ENCODE data around the gene DOCK2. TPM values are rescaled to one million over a fixed set of nuclear protein-coding genes. Genes with fewer than 3 reads are reported as not detected.
A peak's percentile ranks its signal among the peaks of the same experiment; 100 is the strongest.

Gene DOCK2
- total RNA-seq, 1 experiment from 2014 or later = 1.4 TPM

DNA sequence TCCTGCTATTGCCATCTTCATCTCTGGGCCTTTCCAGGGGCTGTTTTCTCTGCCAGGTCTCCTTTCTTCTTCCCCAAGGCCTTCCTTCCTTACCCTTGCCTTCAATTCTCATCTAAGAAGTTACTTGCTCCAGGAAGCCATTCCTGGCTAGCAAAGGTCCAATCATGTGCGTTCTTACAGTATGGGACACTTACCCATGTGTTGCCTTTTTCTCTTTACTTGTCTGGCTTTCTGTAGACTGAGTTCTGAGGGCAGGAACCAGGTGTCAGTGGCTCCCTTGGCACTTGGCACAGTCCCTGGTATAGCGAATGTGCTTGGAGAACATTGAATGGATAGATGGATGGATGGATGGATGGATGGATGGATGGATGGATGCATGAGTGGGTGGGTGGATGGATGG is 478.9 kb downstream of the DOCK2 start:
- Histone ChIP-seq H3K27me3 (ENCODE audit: control insufficient read depth, insufficient read depth, low read length) (no peaks in the 10 kb centered on the region), H3K4me1 (ENCODE audit: control insufficient read depth, insufficient read depth, low read length) (peaks cover 13% of the 10 kb centered on the region), H3K36me3 (ENCODE audit: control insufficient read depth, insufficient read depth, low read length) (no peaks in the 10 kb centered on the region), H3K27ac (ENCODE audit: low read length) (peak overlapping the region; percentile 12; the same call in 1 of the 2 replicates), H3K4me3 (ENCODE audit: low read depth in 2 of 2, low read length in 2 of 2) (no peak overlapping the region), H3K9me3 (ENCODE audit: control insufficient read depth, insufficient read depth, low read depth, low read length) (no peaks in the 10 kb centered on the region)
- DNase-seq (ENCODE audit: low read depth, low spot score) (no peak), ATAC-seq (no peak)
- ChIA-PET POLR2A (no interaction called here), CTCF (no interaction called here)
- intact Hi-C loops (cut with micrococcal nuclease; ENCODE audit: unreplicated experiment) = no loop called here
- in situ Hi-C loops (cut with HindIII; ENCODE audit: low pct_unique_long_range_greater_than_20kb, low sequenced_read_pairs) = no loop called here
- no TSS peak for BruUV-seq (replicated peaks)
- TF ChIP-seq, protein P1, sequence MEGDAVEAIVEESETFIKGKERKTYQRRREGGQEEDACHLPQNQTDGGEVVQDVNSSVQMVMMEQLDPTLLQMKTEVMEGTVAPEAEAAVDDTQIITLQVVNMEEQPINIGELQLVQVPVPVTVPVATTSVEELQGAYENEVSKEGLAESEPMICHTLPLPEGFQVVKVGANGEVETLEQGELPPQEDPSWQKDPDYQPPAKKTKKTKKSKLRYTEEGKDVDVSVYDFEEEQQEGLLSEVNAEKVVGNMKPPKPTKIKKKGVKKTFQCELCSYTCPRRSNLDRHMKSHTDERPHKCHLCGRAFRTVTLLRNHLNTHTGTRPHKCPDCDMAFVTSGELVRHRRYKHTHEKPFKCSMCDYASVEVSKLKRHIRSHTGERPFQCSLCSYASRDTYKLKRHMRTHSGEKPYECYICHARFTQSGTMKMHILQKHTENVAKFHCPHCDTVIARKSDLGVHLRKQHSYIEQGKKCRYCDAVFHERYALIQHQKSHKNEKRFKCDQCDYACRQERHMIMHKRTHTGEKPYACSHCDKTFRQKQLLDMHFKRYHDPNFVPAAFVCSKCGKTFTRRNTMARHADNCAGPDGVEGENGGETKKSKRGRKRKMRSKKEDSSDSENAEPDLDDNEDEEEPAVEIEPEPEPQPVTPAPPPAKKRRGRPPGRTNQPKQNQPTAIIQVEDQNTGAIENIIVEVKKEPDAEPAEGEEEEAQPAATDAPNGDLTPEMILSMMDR (IDR thresholded peaks at IDR 0.05) = no peak
- TF ChIP-seq, protein P2, sequence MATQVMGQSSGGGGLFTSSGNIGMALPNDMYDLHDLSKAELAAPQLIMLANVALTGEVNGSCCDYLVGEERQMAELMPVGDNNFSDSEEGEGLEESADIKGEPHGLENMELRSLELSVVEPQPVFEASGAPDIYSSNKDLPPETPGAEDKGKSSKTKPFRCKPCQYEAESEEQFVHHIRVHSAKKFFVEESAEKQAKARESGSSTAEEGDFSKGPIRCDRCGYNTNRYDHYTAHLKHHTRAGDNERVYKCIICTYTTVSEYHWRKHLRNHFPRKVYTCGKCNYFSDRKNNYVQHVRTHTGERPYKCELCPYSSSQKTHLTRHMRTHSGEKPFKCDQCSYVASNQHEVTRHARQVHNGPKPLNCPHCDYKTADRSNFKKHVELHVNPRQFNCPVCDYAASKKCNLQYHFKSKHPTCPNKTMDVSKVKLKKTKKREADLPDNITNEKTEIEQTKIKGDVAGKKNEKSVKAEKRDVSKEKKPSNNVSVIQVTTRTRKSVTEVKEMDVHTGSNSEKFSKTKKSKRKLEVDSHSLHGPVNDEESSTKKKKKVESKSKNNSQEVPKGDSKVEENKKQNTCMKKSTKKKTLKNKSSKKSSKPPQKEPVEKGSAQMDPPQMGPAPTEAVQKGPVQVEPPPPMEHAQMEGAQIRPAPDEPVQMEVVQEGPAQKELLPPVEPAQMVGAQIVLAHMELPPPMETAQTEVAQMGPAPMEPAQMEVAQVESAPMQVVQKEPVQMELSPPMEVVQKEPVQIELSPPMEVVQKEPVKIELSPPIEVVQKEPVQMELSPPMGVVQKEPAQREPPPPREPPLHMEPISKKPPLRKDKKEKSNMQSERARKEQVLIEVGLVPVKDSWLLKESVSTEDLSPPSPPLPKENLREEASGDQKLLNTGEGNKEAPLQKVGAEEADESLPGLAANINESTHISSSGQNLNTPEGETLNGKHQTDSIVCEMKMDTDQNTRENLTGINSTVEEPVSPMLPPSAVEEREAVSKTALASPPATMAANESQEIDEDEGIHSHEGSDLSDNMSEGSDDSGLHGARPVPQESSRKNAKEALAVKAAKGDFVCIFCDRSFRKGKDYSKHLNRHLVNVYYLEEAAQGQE (IDR thresholded peaks at IDR 0.05; ENCODE audit: insufficient read depth in 1 of 2, low read depth in 2 of 2, low read length in 1 of 2) = no peak
- TF ChIP-seq SIN3A (IDR thresholded peaks at IDR 0.05; ENCODE audit: borderline replicate concordance, insufficient read depth, low read depth, low read length) = no peak
- no peak for TF ChIP-seq TCF7L2 (IDR thresholded peaks at IDR 0.05; ENCODE audit: low read depth, low read length)
- TF ChIP-seq POLR2AphosphoS5 (IDR thresholded peaks at IDR 0.05; ENCODE audit: low read depth, low read length) = no peak

DNA sequence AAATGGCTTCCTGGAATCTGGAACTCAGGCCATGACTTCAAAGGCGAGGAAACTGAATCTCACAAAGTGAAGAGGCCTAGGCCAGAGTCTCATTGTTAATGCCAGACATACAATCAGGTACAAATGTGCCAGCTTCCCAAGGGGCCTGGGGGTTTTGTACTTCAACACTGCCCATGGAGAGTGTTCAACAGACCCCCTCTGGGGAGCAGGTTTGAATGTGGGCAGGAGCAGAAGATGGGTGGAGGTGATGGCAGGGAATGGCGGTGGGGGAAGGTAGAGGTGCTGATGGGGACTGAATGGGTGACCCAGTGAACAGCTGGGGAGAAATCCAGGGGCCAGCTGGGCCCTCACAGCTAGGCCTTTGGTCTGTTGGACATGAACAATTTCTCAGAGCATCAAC is 480.7 kb downstream of the DOCK2 start:
- Histone ChIP-seq H3K36me3 (ENCODE audit: control insufficient read depth, insufficient read depth, low read length) (no peaks in the 10 kb centered on the region), H3K9me3 (ENCODE audit: control insufficient read depth, insufficient read depth, low read depth, low read length) (no peaks in the 10 kb centered on the region), H3K4me1 (ENCODE audit: control insufficient read depth, insufficient read depth, low read length) (peaks cover 6% of the 10 kb centered on the region), H3K27ac (ENCODE audit: low read length) (peak overlapping the region; percentile 60; the same call in 1 of the 2 replicates), H3K4me3 (ENCODE audit: low read depth in 2 of 2, low read length in 2 of 2) (no peak overlapping the region), H3K27me3 (ENCODE audit: control insufficient read depth, insufficient read depth, low read length) (no peaks in the 10 kb centered on the region)
- DNase-seq (ENCODE audit: low read depth, low spot score) (no peak), ATAC-seq (no peak)
- BruUV-seq (replicated peaks) = no TSS peak
- ChIA-PET POLR2A (no interaction called here), CTCF (no interaction called here)
- in situ Hi-C loops (cut with HindIII; ENCODE audit: low pct_unique_long_range_greater_than_20kb, low sequenced_read_pairs) = no loop called here
- TF ChIP-seq SIN3A (IDR thresholded peaks at IDR 0.05; ENCODE audit: borderline replicate concordance, insufficient read depth, low read depth, low read length) = no peak
- no peak for TF ChIP-seq TCF7L2 (IDR thresholded peaks at IDR 0.05; ENCODE audit: low read depth, low read length)
- TF ChIP-seq, protein P2 (IDR thresholded peaks at IDR 0.05; ENCODE audit: insufficient read depth in 1 of 2, low read depth in 2 of 2, low read length in 1 of 2) = no peak
- TF ChIP-seq, protein P1 (IDR thresholded peaks at IDR 0.05) = no peak
- no peak for TF ChIP-seq POLR2AphosphoS5 (IDR thresholded peaks at IDR 0.05; ENCODE audit: low read depth, low read length)
- intact Hi-C loops (cut with micrococcal nuclease; ENCODE audit: unreplicated experiment) = no loop called here
